Hindlimb muscle (tissue), 1 donor: ENCODE measurements around the gene NBEAL2. TPM values are rescaled to one million over a fixed set of nuclear protein-coding genes. Genes with fewer than 3 reads are reported as not detected.
"Not testable (repeated sequence)": the region's sequence is repeated elsewhere in the genome, so short reads cannot be mapped to it uniquely, and the experiment has no call there.

Source experiments
- DNase-seq: peaks from one replicate; pipeline ENCODE4 v3.0.0-alpha.2; 2013
- polyA plus RNA-seq: library from polyadenylated mRNA; unstranded; fragments of 120-200 nt; gene quantifications from one replicate; pipeline ENCODE4 v1.2.1, GENCODE V29; 2013; ENCODE audit not compliant: insufficient read length

The NBEAL2 gene
- polyA plus RNA-seq, 1 donor, result 15.8 TPM

- no peak for DNase-seq
Measured at GRCh38 chr3:46946416-46946815, 33.0 kb upstream of the NBEAL2 start.

- no peak for DNase-seq
Measured at GRCh38 chr3:46946856-46947545, 32.5 kb upstream of the NBEAL2 start.

- DNase-seq, result no peak
Measured at GRCh38 chr3:46947546-46947901, 31.9 kb upstream of the NBEAL2 start.

- DNase-seq, result no peak
Measured at GRCh38 chr3:46947981-46948791, 31.3 kb upstream of the NBEAL2 start.

- DNase-seq, result no peak
Measured at GRCh38 chr3:46948830-46949671, 30.4 kb upstream of the NBEAL2 start.

GRCh38 chr3:46950177-46950576, 29.3 kb upstream of the NBEAL2 start:
- DNase-seq, result no peak

GRCh38 chr3:46950650-46951241, 28.7 kb upstream of the NBEAL2 start:
- no peak for DNase-seq

GRCh38 chr3:46952813-46953212, 26.7 kb upstream of the NBEAL2 start:
- DNase-seq, result no peak

- DNase-seq, result no peak
Measured at GRCh38 chr3:46953234-46954010, 26.0 kb upstream of the NBEAL2 start.

GRCh38 chr3:46954178-46954577, 25.3 kb upstream of the NBEAL2 start:
- DNase-seq, result no peak

- DNase-seq, result no peak
Measured at GRCh38 chr3:46955157-46955556, 24.3 kb upstream of the NBEAL2 start.

GRCh38 chr3:46955801-46956259, 23.6 kb upstream of the NBEAL2 start:
- DNase-seq, result no peak

- no peak for DNase-seq
Measured at GRCh38 chr3:46957092-46957820, 22.2 kb upstream of the NBEAL2 start.

GRCh38 chr3:46958467-46959160, 20.9 kb upstream of the NBEAL2 start:
- DNase-seq, result no peak

GRCh38 chr3:46959161-46959511, 20.3 kb upstream of the NBEAL2 start:
- DNase-seq, result no peak

- no peak for DNase-seq
Measured at GRCh38 chr3:46960081-46960701, 19.3 kb upstream of the NBEAL2 start.

- no peak for DNase-seq
Measured at GRCh38 chr3:46960835-46961234, 18.6 kb upstream of the NBEAL2 start.

GRCh38 chr3:46962427-46962826, 17.0 kb upstream of the NBEAL2 start:
- DNase-seq, result no peak

GRCh38 chr3:46962990-46963389, 16.5 kb upstream of the NBEAL2 start:
- no peak for DNase-seq

- DNase-seq, result not testable (repeated sequence)
Measured at GRCh38 chr3:46964038-46964590, 15.4 kb upstream of the NBEAL2 start.
